HepG2 (cell line): Measurements from ENCODE around the gene PRR22. TPM values are rescaled to one million over a fixed set of nuclear protein-coding genes. Genes with fewer than 3 reads are reported as not detected.

Experiments
- ATAC-seq: fragments of 200-7000 bp; cut with Tn5 transposase; 3 replicates; pipeline ENCODE4 v1.9.1; 2020; ENCODE audit warnings: mild to moderate bottlenecking, moderate library complexity
- BruUV-seq: library from RNA; stranded (reverse); fragments of 400-500 nt; replicated peaks from 2 replicates; lab custom pipeline; 2021; lab: Mats Ljungman, UMichigan
- CTCF ChIA-PET: fragments of 300-600 bp; formaldehyde crosslinking; extraction: SDS; loops from one replicate; lab custom pipeline; 2021; ENCODE audit warnings: low total read pairs, inconsistent platforms, low intra/inter-chr PET ratio; lab: Yijun Ruan, JAX
- POLR2A ChIA-PET: fragments of 350-600 bp; sonication (Branson Sonifier 250); formaldehyde crosslinking; loops from one replicate; lab custom pipeline; 2020; ENCODE audit warnings: antibody characterized with exemption, inconsistent platforms; lab: Yijun Ruan, JAX
- DNase-seq: peaks from one replicate; pipeline ENCODE4 v3.0.0-alpha.2; 2015; ENCODE audit warnings: low spot score
- FAIRE-seq: peaks from 3 replicates; lab custom pipeline; 2011; peaks lifted over from hg19 to GRCh38; lab: Jason Lieb, UNC
- H2AFZ ChIP-seq: one replicate; pipeline ENCODE4 v1.6.1; 2011; ENCODE audit warnings: low read length, inconsistent platforms
- H3K27ac ChIP-seq: fragments of 300-600 bp; 3 replicates; pipeline ENCODE4 v1.8.0; 2011; ENCODE audit warnings: mixed run types, mild to moderate bottlenecking, mixed read lengths, low read length, inconsistent platforms; ENCODE audit not compliant: insufficient read depth; ENCODE audit errors: extremely low read length
- H3K27me3 ChIP-seq, 2 experiments: fragments of 200-600 bp in 1 of 2; 2 replicates in 1 of 2; 3 replicates in 1 of 2; pipeline versions ENCODE4 v1.6.0 to v1.8.0; 2011; ENCODE audit warnings: low read length in 2 of 2, mild to moderate bottlenecking in 2 of 2, moderate library complexity in 2 of 2, inconsistent platforms in 1 of 2; ENCODE audit not compliant: insufficient read depth in 2 of 2, control insufficient read depth in 1 of 2
- H3K36me3 ChIP-seq, 2 experiments: fragments of 200-600 bp in 1 of 2; replicated peaks in 1 of 2; 2 replicates in 1 of 2; 3 replicates in 1 of 2; pipeline versions ENCODE4 v1.5.1 to v1.8.0; 2011; ENCODE audit warnings: low read length in 2 of 2, inconsistent platforms in 1 of 2; ENCODE audit not compliant: insufficient read depth in 2 of 2, control insufficient read depth in 1 of 2
- H3K4me1 ChIP-seq: 2 replicates; pipeline ENCODE4 v1.5.1; 2012; ENCODE audit warnings: low read length, inconsistent platforms; ENCODE audit not compliant: insufficient read depth
- H3K4me2 ChIP-seq: 2 replicates; pipeline ENCODE4 v1.6.0; 2011; ENCODE audit warnings: low read depth, low read length, inconsistent platforms
- H3K4me3 ChIP-seq, 3 experiments: fragments of 200-600 bp in 1 of 3; sonication (generic), shearing (Covaris generic) in 1 of 3; replicated peaks in 1 of 3; 2 replicates each; pipeline ENCODE4 v1.5.1; 2011 to 2016; ENCODE audit warnings: low read length in 3 of 3, inconsistent platforms in 2 of 3, low read depth in 2 of 3, mild to moderate bottlenecking in 2 of 3, control low read depth in 1 of 3, mixed read lengths in 1 of 3; ENCODE audit not compliant: insufficient read depth in 1 of 3
- H3K79me2 ChIP-seq: one replicate; pipeline ENCODE4 v1.6.1; 2011; ENCODE audit warnings: low read length, inconsistent platforms; ENCODE audit not compliant: insufficient read depth
- H3K9ac ChIP-seq: 2 replicates; pipeline ENCODE4 v1.6.0; 2011; ENCODE audit warnings: mild to moderate bottlenecking, low read depth, low read length, inconsistent platforms; ENCODE audit not compliant: insufficient read depth
- H3K9me3 ChIP-seq: 2 replicates; pipeline ENCODE4 v1.5.1; 2012; ENCODE audit warnings: mild to moderate bottlenecking, low read length
- H4K20me1 ChIP-seq: 2 replicates; pipeline ENCODE4 v1.6.0; 2011; ENCODE audit warnings: inconsistent platforms, mild to moderate bottlenecking, low read length, moderate library complexity; ENCODE audit not compliant: insufficient read depth
- AGO2 ChIP-seq: fragments of 200-400 bp; formaldehyde crosslinking; optimal IDR thresholded peaks from 2 replicates; pipeline ENCODE3; 2017; ENCODE audit warnings: mild to moderate bottlenecking, low read depth, low read length, moderate library complexity
- RBFOX2 ChIP-seq: fragments of 200-400 bp; formaldehyde crosslinking; IDR thresholded peaks from 2 replicates; pipeline ENCODE4 v1.6.1; 2017; ENCODE audit warnings: low read depth, mild to moderate bottlenecking, low read length
- WGBS: methylation state at CpG from one replicate; pipeline ENCODE4 v1.1.6; 2017; ENCODE audit warnings: low lambda C conversion rate; 5-methylcytosine and 5-hydroxymethylcytosine counted together
- in situ Hi-C: cut with HindIII; loops from 2 replicates; pipeline ENCODE4 v1.10.0; 2017; ENCODE audit warnings: low pct_unique_long_range_greater_than_20kb; ENCODE audit not compliant: extremely low pct_ligation_motif_present
- intact Hi-C: fragments of 100-400 bp; cut with micrococcal nuclease; formaldehyde crosslinking; loops from one replicate; pipeline ENCODE4 v1.10.0; 2022; ENCODE audit not compliant: unreplicated experiment
- polyA plus RNA-seq, 8 experiments: library from polyadenylated mRNA; depleted of rRNA in 3 of 8; stranded (reverse) in 7 of 8; unstranded in 1 of 8; fragments of >200 nt; fragmentation: Illumina TruSeq in 4 of 8; extraction: Trizol in 4 of 8; gene quantifications; 2 replicates each; pipeline versions ENCODE4 v1.2.1 to v1.2.3, GENCODE V29; 2011 to 2016; ENCODE audit warnings: low read depth in 4 of 8, missing spikeins in 1 of 8, mixed read lengths in 1 of 8; ENCODE audit not compliant: insufficient read depth in 1 of 8
- total RNA-seq, 5 experiments: library from RNA; depleted of rRNA; stranded (reverse); fragments of >200 nt; fragmentation: Illumina TruSeq; extraction: Trizol; gene quantifications; 2 replicates each; pipeline ENCODE4 v1.2.3, GENCODE V29; 2016; ENCODE audit warnings: low read depth in 1 of 5
- TF ChIP-seq, protein P1 (sequence below): sonication (generic); formaldehyde crosslinking; IDR thresholded peaks from 2 replicates; pipeline ENCODE4 v1.4.0; 2020; ENCODE audit warnings: missing genetic modification reagents
- TF ChIP-seq, protein P2 (sequence below): sonication (generic); formaldehyde crosslinking; IDR thresholded peaks from 2 replicates; pipeline ENCODE4 v1.5.0; 2020; ENCODE audit warnings: mild to moderate bottlenecking, missing genetic modification reagents, moderate library complexity

The PRR22 gene
- total and polyA plus RNA-seq, 2 of the 13 experiments (the other 11 are each of a cell fraction or from before 2014, with no cell fraction given) = 0.84 to 2.3 TPM

DNA sequence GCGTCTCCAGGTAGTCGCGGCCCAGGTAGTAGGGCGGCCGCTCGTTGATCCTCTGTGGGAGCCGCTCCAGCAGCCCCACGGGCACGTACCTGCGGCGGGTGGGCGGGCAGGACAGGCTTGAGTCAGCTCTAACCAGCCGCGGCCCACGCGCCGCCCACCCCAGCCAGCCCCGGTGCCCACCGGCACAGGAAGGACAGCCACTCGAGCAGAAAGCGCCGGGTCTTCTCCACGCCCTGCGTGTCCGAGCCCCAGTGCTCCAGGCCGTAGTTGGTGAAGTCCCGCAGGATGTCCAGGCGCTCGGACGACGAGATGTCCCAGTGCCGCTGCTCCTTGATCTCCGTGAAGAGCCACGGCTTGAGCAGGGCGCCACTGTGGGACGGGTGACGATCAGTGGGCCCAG is 877 bp upstream of the PRR22 start:
- in situ Hi-C loops (no loop called here), intact Hi-C loops (no loop called here)
- no peaks in the 10 kb centered on the region for H3K79me2 ChIP-seq
- ChIA-PET CTCF (no interaction called here), POLR2A (interaction anchor here (0.6 kb wide), 1 partner anchor 75 kb away, joined by 5 read pairs; no protein-coding TSS in a partner anchor)
- H3K36me3 ChIP-seq = peaks cover 17 to 40% of the 10 kb centered on the region in 2 experiments; a peak in 4 of 5 replicates
- H3K4me1 ChIP-seq = peaks cover 8% of the 10 kb centered on the region
- no peak overlapping the region for H2AFZ ChIP-seq
- no peak for FAIRE-seq
- no peaks in the 10 kb centered on the region for H3K9me3 ChIP-seq
- H3K27me3 ChIP-seq = no peaks in the 10 kb centered on the region
- H3K27ac ChIP-seq = no peak overlapping the region
- no peak for ATAC-seq
- no peak overlapping the region for H3K4me2 ChIP-seq
- no TSS peak for BruUV-seq
- peak; percentile 58 for TF ChIP-seq RBFOX2
- TF ChIP-seq AGO2 = peak; percentile 30
- TF ChIP-seq, protein P1, sequence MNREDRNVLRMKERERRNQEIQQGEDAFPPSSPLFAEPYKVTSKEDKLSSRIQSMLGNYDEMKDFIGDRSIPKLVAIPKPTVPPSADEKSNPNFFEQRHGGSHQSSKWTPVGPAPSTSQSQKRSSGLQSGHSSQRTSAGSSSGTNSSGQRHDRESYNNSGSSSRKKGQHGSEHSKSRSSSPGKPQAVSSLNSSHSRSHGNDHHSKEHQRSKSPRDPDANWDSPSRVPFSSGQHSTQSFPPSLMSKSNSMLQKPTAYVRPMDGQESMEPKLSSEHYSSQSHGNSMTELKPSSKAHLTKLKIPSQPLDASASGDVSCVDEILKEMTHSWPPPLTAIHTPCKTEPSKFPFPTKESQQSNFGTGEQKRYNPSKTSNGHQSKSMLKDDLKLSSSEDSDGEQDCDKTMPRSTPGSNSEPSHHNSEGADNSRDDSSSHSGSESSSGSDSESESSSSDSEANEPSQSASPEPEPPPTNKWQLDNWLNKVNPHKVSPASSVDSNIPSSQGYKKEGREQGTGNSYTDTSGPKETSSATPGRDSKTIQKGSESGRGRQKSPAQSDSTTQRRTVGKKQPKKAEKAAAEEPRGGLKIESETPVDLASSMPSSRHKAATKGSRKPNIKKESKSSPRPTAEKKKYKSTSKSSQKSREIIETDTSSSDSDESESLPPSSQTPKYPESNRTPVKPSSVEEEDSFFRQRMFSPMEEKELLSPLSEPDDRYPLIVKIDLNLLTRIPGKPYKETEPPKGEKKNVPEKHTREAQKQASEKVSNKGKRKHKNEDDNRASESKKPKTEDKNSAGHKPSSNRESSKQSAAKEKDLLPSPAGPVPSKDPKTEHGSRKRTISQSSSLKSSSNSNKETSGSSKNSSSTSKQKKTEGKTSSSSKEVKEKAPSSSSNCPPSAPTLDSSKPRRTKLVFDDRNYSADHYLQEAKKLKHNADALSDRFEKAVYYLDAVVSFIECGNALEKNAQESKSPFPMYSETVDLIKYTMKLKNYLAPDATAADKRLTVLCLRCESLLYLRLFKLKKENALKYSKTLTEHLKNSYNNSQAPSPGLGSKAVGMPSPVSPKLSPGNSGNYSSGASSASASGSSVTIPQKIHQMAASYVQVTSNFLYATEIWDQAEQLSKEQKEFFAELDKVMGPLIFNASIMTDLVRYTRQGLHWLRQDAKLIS (CRISPR knock-in tag) = no peak
- TF ChIP-seq, protein P2, sequence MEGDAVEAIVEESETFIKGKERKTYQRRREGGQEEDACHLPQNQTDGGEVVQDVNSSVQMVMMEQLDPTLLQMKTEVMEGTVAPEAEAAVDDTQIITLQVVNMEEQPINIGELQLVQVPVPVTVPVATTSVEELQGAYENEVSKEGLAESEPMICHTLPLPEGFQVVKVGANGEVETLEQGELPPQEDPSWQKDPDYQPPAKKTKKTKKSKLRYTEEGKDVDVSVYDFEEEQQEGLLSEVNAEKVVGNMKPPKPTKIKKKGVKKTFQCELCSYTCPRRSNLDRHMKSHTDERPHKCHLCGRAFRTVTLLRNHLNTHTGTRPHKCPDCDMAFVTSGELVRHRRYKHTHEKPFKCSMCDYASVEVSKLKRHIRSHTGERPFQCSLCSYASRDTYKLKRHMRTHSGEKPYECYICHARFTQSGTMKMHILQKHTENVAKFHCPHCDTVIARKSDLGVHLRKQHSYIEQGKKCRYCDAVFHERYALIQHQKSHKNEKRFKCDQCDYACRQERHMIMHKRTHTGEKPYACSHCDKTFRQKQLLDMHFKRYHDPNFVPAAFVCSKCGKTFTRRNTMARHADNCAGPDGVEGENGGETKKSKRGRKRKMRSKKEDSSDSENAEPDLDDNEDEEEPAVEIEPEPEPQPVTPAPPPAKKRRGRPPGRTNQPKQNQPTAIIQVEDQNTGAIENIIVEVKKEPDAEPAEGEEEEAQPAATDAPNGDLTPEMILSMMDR (CRISPR knock-in tag) = no peak
- no peaks in the 10 kb centered on the region for H4K20me1 ChIP-seq
- WGBS = no CpG with 5 or more reads among the region's 37 CpGs
- H3K9ac ChIP-seq = no peak overlapping the region
- no peak overlapping the region for H3K4me3 ChIP-seq
- no peak for DNase-seq
